ENCODE data around the gene ATF2. TPM values are rescaled to one million over a fixed set of nuclear protein-coding genes. Genes with fewer than 3 reads are reported as not detected.

ATF2 gene
- total and polyA plus RNA-seq, 9 of the 15 experiments (the other 6 are each of a cell fraction or from before 2014, with no cell fraction given): 24.2 to 111 (median 45.9) TPM

GRCh38 chr2:175026385-175026784, 141.6 kb downstream of the ATF2 start:
- Histone ChIP-seq H3K9me3 (replicated peaks; ENCODE audit: control insufficient read depth, insufficient read depth, low read depth, low read length) (no peaks in the 10 kb centered on the region), H3K4me3 (no peak overlapping the region), H3K27me3 (ENCODE audit: control insufficient read depth in 2 of 2, insufficient read depth in 2 of 2, low read length in 2 of 2) (peaks cover 0 to 8% of the 10 kb centered on the region in 2 experiments; a peak in 2 of 5 replicates), H2AFZ (ENCODE audit: low read depth, low read length) (no peak overlapping the region), H3K79me2 (ENCODE audit: control insufficient read depth, insufficient read depth, low read length) (no peaks in the 10 kb centered on the region), H3K36me3 (ENCODE audit: control insufficient read depth, insufficient read depth, low read length) (no peaks in the 10 kb centered on the region), H3K4me2 (ENCODE audit: insufficient read depth, low read length) (no peak overlapping the region), H3K9me1 (ENCODE audit: control insufficient read depth, insufficient read depth, low read length) (no peaks in the 10 kb centered on the region), H3K4me1 (replicated peaks in 1 of 2; ENCODE audit: control insufficient read depth in 2 of 2, insufficient read depth in 2 of 2, low read length in 2 of 2) (no peaks in the 10 kb centered on the region), H3K9ac (ENCODE audit: insufficient read depth in 1 of 2, low read depth in 2 of 2, low read length in 2 of 2) (no peak overlapping the region), H4K20me1 (replicated peaks; ENCODE audit: control insufficient read depth, insufficient read depth, low read length) (no peaks in the 10 kb centered on the region), H3K27ac (ENCODE audit: extremely low read depth, low read depth, low read length) (no peak overlapping the region)
- TF ChIP-seq, protein P1, sequence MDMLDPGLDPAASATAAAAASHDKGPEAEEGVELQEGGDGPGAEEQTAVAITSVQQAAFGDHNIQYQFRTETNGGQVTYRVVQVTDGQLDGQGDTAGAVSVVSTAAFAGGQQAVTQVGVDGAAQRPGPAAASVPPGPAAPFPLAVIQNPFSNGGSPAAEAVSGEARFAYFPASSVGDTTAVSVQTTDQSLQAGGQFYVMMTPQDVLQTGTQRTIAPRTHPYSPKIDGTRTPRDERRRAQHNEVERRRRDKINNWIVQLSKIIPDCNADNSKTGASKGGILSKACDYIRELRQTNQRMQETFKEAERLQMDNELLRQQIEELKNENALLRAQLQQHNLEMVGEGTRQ (CRISPR knock-in tag; IDR thresholded peaks at IDR 0.05): no peak
- TF ChIP-seq NFIC (IDR thresholded peaks at IDR 0.05): no peak
- TF ChIP-seq PRMT5 (CRISPR knock-in tag; IDR thresholded peaks at IDR 0.05): no peak
- no peak for TF ChIP-seq SMARCA5 (IDR thresholded peaks at IDR 0.05)
- TF ChIP-seq PYGO2 (tag; IDR thresholded peaks at IDR 0.05): no peak
- TF ChIP-seq RNF2 (IDR thresholded peaks at IDR 0.05): no peak
- no peak for TF ChIP-seq SREBF2 (CRISPR knock-in tag; IDR thresholded peaks at IDR 0.05)
- TF ChIP-seq ZNF586 (CRISPR knock-in tag; conservative IDR thresholded peaks at IDR 0.05): no peak
- no peak for TF ChIP-seq IRF2 (CRISPR knock-in tag; IDR thresholded peaks at IDR 0.05)
- TF ChIP-seq ID3 (CRISPR knock-in tag; IDR thresholded peaks at IDR 0.05): no peak
- TF ChIP-seq ID3 (tag; IDR thresholded peaks at IDR 0.05): no peak
- no peak for TF ChIP-seq ZNF282 (CRISPR knock-in tag; IDR thresholded peaks at IDR 0.05)
- CTCF ChIA-PET (ENCODE audit: low intra/inter-chr PET ratio): interaction anchor here (0.7 kb wide), 1 partner anchor 117 kb away, joined by 3 read pairs; no protein-coding TSS in a partner anchor
- POLR2A ChIA-PET: no interaction called here
- ATAC-seq (no peak), DNase-seq (ENCODE audit: extremely low read depth in 1 of 4, low spot score in 3 of 4) (no peak), FAIRE-seq (no peak)
- intact Hi-C loops (cut with micrococcal nuclease) (no loop called here), in situ Hi-C loops (cut with MboI) (loop anchor here (25.0 kb wide), 1 partner anchor 1061 kb away; the partner anchor contains the start of genes EVX2, HOXD12 and HOXD13)
- WGBS (ENCODE audit: insufficient coverage, low coverage, missing lambda C conversion rate): 16% methylated on average over 2 of the region's 2 CpGs
- BruUV-seq (replicated peaks): no TSS peak
